ENCODE measurements around the gene FARP2. TPM values are rescaled to one million over a fixed set of nuclear protein-coding genes. Genes with fewer than 3 reads are reported as not detected.
A peak's percentile ranks its signal among the peaks of the same experiment; 100 is the strongest.

Gene FARP2
- total and polyA plus RNA-seq, 2 of the 13 experiments (the other 11 are each of a cell fraction or from before 2014, with no cell fraction given): 28.0 to 45.4 TPM

GRCh38 chr2:241315879-241316631, 40.0 kb upstream of the FARP2 start, which contains the start of gene SEPTIN2 (continued):
- TF ChIP-seq ZSCAN21 (CRISPR knock-in tag; IDR thresholded peaks at IDR 0.05; ENCODE audit: borderline replicate concordance) (no peak; the same call in none of the 2 replicates), ZNF678 (CRISPR knock-in tag; IDR thresholded peaks at IDR 0.05) (peak; percentile 82; the same call in 1 of the 2 replicates), ZSCAN22 (CRISPR knock-in tag; IDR thresholded peaks at IDR 0.05) (no peak; the same call in 1 of the 2 replicates), ZSCAN9 (CRISPR knock-in tag; IDR thresholded peaks at IDR 0.05; ENCODE audit: borderline replicate concordance) (no peak), GRHL1 (CRISPR knock-in tag; conservative IDR thresholded peaks at IDR 0.05) (no peak), ZNF724P (CRISPR knock-in tag; IDR thresholded peaks at IDR 0.05; ENCODE audit: borderline replicate concordance) (0 out of 2 replicates have a peak, but pooled peaks have one; percentile 59), SMARCC2 (IDR thresholded peaks at IDR 0.05) (no peak), POLR2AphosphoS2 (IDR thresholded peaks at IDR 0.05; ENCODE audit: low read depth, low read length) (no peak), ZNF558 (CRISPR knock-in tag; IDR thresholded peaks at IDR 0.05; ENCODE audit: borderline replicate concordance) (peak; percentile 75; the same call in 1 of the 2 replicates), ZNF333 (CRISPR knock-in tag; IDR thresholded peaks at IDR 0.05; ENCODE audit: borderline replicate concordance) (peak; percentile 68; the same call in 1 of the 2 replicates), ISX (CRISPR knock-in tag; conservative IDR thresholded peaks at IDR 0.05) (no peak; the same call in 1 of the 2 replicates), CHD4 (IDR thresholded peaks at IDR 0.05; ENCODE audit: borderline replicate concordance, low read length) (no peak), MTA1 (CRISPR knock-in tag; IDR thresholded peaks at IDR 0.05; ENCODE audit: borderline replicate concordance) (peak; percentile 79; the same call in 1 of the 2 replicates), ZNF280B (CRISPR knock-in tag; IDR thresholded peaks at IDR 0.05; ENCODE audit: borderline replicate concordance) (peak; percentile 80), MTERF4 (CRISPR knock-in tag; IDR thresholded peaks at IDR 0.05) (peak; percentile 90), SUZ12 (IDR thresholded peaks at IDR 0.05; ENCODE audit: low read depth, low read length) (no peak), ZNF652 (CRISPR knock-in tag; IDR thresholded peaks at IDR 0.05; ENCODE audit: borderline replicate concordance, low read depth) (no peak), HMG20B (CRISPR knock-in tag; conservative IDR thresholded peaks at IDR 0.05) (no peak), MAX (IDR thresholded peaks at IDR 0.05) (peak; percentile 53), ZNF496 (CRISPR knock-in tag; IDR thresholded peaks at IDR 0.05; ENCODE audit: insufficient replicate concordance) (no peak), ZFYVE20 (CRISPR knock-in tag; IDR thresholded peaks at IDR 0.05; ENCODE audit: borderline replicate concordance, low read depth) (no peak; the same call in 1 of the 2 replicates), ZNF431 (CRISPR knock-in tag; IDR thresholded peaks at IDR 0.05; ENCODE audit: borderline replicate concordance, low read depth) (peak; percentile 66; the same call in 1 of the 2 replicates), PAX8 (CRISPR knock-in tag; IDR thresholded peaks at IDR 0.05; ENCODE audit: borderline replicate concordance) (peak; percentile 93), ZNF30 (CRISPR knock-in tag; IDR thresholded peaks at IDR 0.05) (peak; percentile 89; the same call in 1 of the 2 replicates), MYC (CRISPR knock-in tag; IDR thresholded peaks at IDR 0.05; ENCODE audit: borderline replicate concordance) (peak; percentile 81), MEIS2 (CRISPR knock-in tag; IDR thresholded peaks at IDR 0.05) (peak; percentile 58; the same call in 1 of the 2 replicates)

Measured in HepG2 (cell line).